Smooth muscle cell of trachea (primary cell): ENCODE results near the gene BEGAIN. TPM values are rescaled to one million over a fixed set of nuclear protein-coding genes. Genes with fewer than 3 reads are reported as not detected.

Experiments
- total RNA-seq: library from RNA; depleted of rRNA; stranded (reverse); fragments of >200 nt; gene quantifications from 2 replicates; pipeline ENCODE4 v1.2.1, GENCODE V29; 2014

Gene BEGAIN
- 0.33 TPM in 1 of 2 replicates, not detected in the other for total RNA-seq

DNA sequence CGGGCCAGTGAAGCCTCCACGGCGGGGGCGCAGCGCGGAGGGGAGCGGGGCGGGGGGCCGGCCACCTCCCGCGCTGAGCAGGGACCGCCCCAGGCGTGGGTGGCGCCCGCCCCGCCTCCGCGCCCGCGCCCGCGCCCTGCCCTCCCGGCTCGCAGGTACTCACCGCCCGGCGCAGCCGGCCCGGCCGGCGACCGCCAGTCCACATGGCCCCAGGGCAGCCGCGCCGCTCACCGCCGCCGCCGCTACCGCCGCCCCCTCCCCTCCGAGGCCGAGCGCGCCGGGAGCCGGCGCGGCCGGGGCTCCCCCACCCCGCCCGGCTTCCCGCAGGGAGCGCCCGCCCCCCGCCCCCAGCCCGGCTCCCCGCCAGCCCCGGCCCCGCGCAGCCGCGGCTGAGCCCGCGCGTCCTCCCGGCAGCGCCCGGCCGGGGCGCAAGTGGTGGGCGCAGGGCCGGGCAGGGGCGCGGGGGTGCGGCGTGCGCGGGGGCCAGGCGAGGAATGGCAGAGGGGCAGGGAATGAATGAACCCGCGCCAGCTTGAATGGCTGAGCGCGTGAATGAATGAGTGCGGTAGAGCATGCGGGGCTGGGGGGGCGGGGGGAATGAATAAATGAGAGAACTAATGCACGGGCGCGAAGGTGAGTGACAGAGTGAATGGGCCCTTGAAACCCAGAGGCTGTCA is at the start of gene BEGAIN:
BEGAIN (minus strand) TSS at position 332 of the 677 bp plus-strand sequence; CDS start at position 205, 127 bp downstream.

Other genes starting within 250 kb of the BEGAIN start
- gene WDR25, start 210.9 kb downstream of the BEGAIN start, total RNA-seq: 19.6 and 25.8 TPM in 2 replicates
- gene DLK1, start 139.5 kb upstream of the BEGAIN start, total RNA-seq: under 0.01 TPM in 1 of 2 replicates, not detected in the other
- gene MEG3, start 238.7 kb upstream of the BEGAIN start, total RNA-seq: 164 and 360 TPM in 2 replicates